HCT116 (cell line): ENCODE measurements around the gene WDR31. TPM values are rescaled to one million over a fixed set of nuclear protein-coding genes. Genes with fewer than 3 reads are reported as not detected.

Experiments
- ATAC-seq: fragments of 200-7000 bp; cut with Tn5 transposase; 2 replicates; pipeline ENCODE4 v1.9.1; 2020; ENCODE audit warnings: mild to moderate bottlenecking, moderate library complexity
- BruUV-seq: library from RNA; stranded (reverse); fragments of 400-500 nt; replicated peaks from 2 replicates; lab custom pipeline; 2021; lab: Mats Ljungman, UMichigan
- CTCF ChIA-PET: fragments of 300-600 bp; sonication (Branson Sonifier 250); formaldehyde crosslinking; loops from one replicate; lab custom pipeline; 2021; ENCODE audit warnings: antibody characterized with exemption; lab: Charles Lee
- POLR2A ChIA-PET: fragments of 300-600, 350-600 bp; sonication (Branson Sonifier 250); formaldehyde crosslinking; loops from one replicate; lab custom pipeline; 2021; ENCODE audit warnings: antibody characterized with exemption; lab: Charles Lee
- RAD21 ChIA-PET, 2 experiments: fragments of 300-600 bp; sonication (Branson Sonifier 250); formaldehyde crosslinking; loops; one replicate each; lab custom pipeline; 2023; ENCODE audit warnings: low total read pairs in 2 of 2; ENCODE audit not compliant: uncharacterized antibody in 2 of 2, unreplicated experiment in 2 of 2, low non-redundant PET in 1 of 2; lab: Charles Lee
- DNase-seq: peaks from one replicate; pipeline ENCODE4 v3.0.0-alpha.2; 2010; ENCODE audit warnings: low read depth, low spot score
- H2AFZ ChIP-seq: fragments of 200-600 bp; shearing (Covaris generic), sonication (generic); 2 replicates; pipeline ENCODE4 v1.6.1; 2017; ENCODE audit warnings: low read depth, mixed run types, mixed read lengths, antibody characterized with exemption, low read length; ENCODE audit not compliant: poor library complexity, severe bottlenecking
- H3K27ac ChIP-seq: 2 replicates; pipeline ENCODE4 v1.5.1; 2012; ENCODE audit warnings: low read depth, low read length
- H3K27me3 ChIP-seq: fragments of 200-600 bp; sonication (generic); 2 replicates; pipeline ENCODE4 v1.6.1; 2016; ENCODE audit warnings: mixed run types, low read length, mixed read lengths; ENCODE audit not compliant: insufficient read depth
- H3K36me3 ChIP-seq, 2 experiments: fragments of 200-500 bp in 1 of 2; fragments of 200-600 bp in 1 of 2; sonication (Bioruptor generic) in 1 of 2; sonication (generic) in 1 of 2; 2 replicates each; pipeline versions ENCODE4 v1.5.1 to v1.6.1; 2014 to 2016; ENCODE audit warnings: low read length in 2 of 2, inconsistent platforms in 1 of 2, mixed read lengths in 1 of 2, mixed run types in 1 of 2; ENCODE audit not compliant: insufficient read depth in 2 of 2, control insufficient read depth in 1 of 2
- H3K4me1 ChIP-seq, 2 experiments: fragments of 200-600 bp in 1 of 2; sonication (generic) in 1 of 2; 2 replicates each; pipeline versions ENCODE4 v1.5.1 to v1.6.1; 2012 to 2017; ENCODE audit warnings: low read length in 2 of 2, inconsistent platforms in 1 of 2, mild to moderate bottlenecking in 1 of 2, mixed read lengths in 1 of 2, mixed run types in 1 of 2, moderate library complexity in 1 of 2; ENCODE audit not compliant: insufficient read depth in 2 of 2, control insufficient read depth in 1 of 2
- H3K4me2 ChIP-seq: fragments of 200-600 bp; sonication (generic); 2 replicates; pipeline ENCODE4 v1.6.1; 2017; ENCODE audit warnings: mixed run types, low read length, mixed read lengths
- H3K4me3 ChIP-seq, 2 experiments: fragments of 200-600 bp in 1 of 2; sonication (generic) in 1 of 2; replicated peaks in 1 of 2; 2 replicates each; pipeline ENCODE4 v1.5.1; 2011 to 2016; ENCODE audit warnings: low read length in 2 of 2, control low read depth in 1 of 2, low read depth in 1 of 2, mild to moderate bottlenecking in 1 of 2, mixed read lengths in 1 of 2, mixed run types in 1 of 2
- H3K79me2 ChIP-seq: fragments of 200-600 bp; sonication (generic); 2 replicates; pipeline ENCODE4 v1.6.1; 2017; ENCODE audit warnings: mild to moderate bottlenecking, mixed run types, low read length, moderate library complexity, mixed read lengths; ENCODE audit not compliant: insufficient read depth
- H3K9ac ChIP-seq: fragments of 200-600 bp; sonication (generic); 2 replicates; pipeline ENCODE4 v1.6.1; 2016; ENCODE audit warnings: low read length, mixed read lengths
- H3K9me2 ChIP-seq: fragments of 200-600 bp; sonication (generic), shearing (Covaris generic); 2 replicates; pipeline ENCODE4 v1.6.1; 2017; ENCODE audit warnings: mixed run types, mild to moderate bottlenecking, moderate library complexity; ENCODE audit not compliant: insufficient read depth
- H3K9me3 ChIP-seq, 2 experiments: fragments of 200-500 bp in 1 of 2; fragments of 200-600 bp in 1 of 2; sonication (Bioruptor generic) in 1 of 2; sonication (generic) in 1 of 2; 2 replicates each; pipeline ENCODE4 v1.6.1; 2014 to 2017; ENCODE audit warnings: low read length in 2 of 2, mixed read lengths in 2 of 2, inconsistent platforms in 1 of 2, low read depth in 1 of 2, mild to moderate bottlenecking in 1 of 2, mixed run types in 1 of 2, moderate library complexity in 1 of 2; ENCODE audit not compliant: control insufficient read depth in 1 of 2, insufficient read depth in 1 of 2
- H4K20me1 ChIP-seq: fragments of 200-600 bp; sonication (generic), shearing (Covaris generic); 2 replicates; pipeline ENCODE4 v1.6.1; 2017; ENCODE audit warnings: mixed run types, mild to moderate bottlenecking, moderate library complexity; ENCODE audit not compliant: insufficient read depth
- CEBPB ChIP-seq: IDR thresholded peaks from 2 replicates; pipeline ENCODE4 v1.6.1; 2012; ENCODE audit warnings: low read depth
- EGR1 ChIP-seq: IDR thresholded peaks from 2 replicates; pipeline ENCODE4 v1.6.1; 2012; ENCODE audit warnings: low read depth
- ELF1 ChIP-seq: IDR thresholded peaks from 2 replicates; pipeline ENCODE4 v1.6.1; 2012; ENCODE audit warnings: low read depth, borderline replicate concordance
- EZH2 ChIP-seq: fragments of 200-600 bp; sonication (generic); IDR thresholded peaks from 2 replicates; pipeline ENCODE4 v1.6.1; 2017; ENCODE audit warnings: antibody characterized with exemption, mixed run types
- EZH2phosphoT487 ChIP-seq: fragments of 200-600 bp; IDR thresholded peaks from 2 replicates; pipeline ENCODE4 v1.6.1; 2018; ENCODE audit warnings: antibody characterized with exemption, borderline replicate concordance
- JUND ChIP-seq: IDR thresholded peaks from 2 replicates; pipeline ENCODE4 v1.6.1; 2012
- POLR2A ChIP-seq: IDR thresholded peaks from 2 replicates; pipeline ENCODE4 v1.7.0; 2011; ENCODE audit warnings: borderline replicate concordance; ENCODE audit not compliant: insufficient read depth, insufficient read length; ENCODE audit errors: extremely low read depth
- POLR2AphosphoS5 ChIP-seq: IDR thresholded peaks from 2 replicates; pipeline ENCODE4 v1.6.1; 2011; ENCODE audit warnings: mild to moderate bottlenecking, low read depth, low read length, moderate library complexity
- RAD21 ChIP-seq: IDR thresholded peaks from 2 replicates; pipeline ENCODE4 v1.6.1; 2012; ENCODE audit warnings: low read depth, mild to moderate bottlenecking
- SIN3A ChIP-seq: IDR thresholded peaks from 2 replicates; pipeline ENCODE4 v1.6.1; 2012; ENCODE audit warnings: low read depth
- SP1 ChIP-seq: IDR thresholded peaks from 2 replicates; pipeline ENCODE4 v1.6.1; 2012; ENCODE audit warnings: low read depth
- TCF7L2 ChIP-seq: IDR thresholded peaks from 2 replicates; pipeline ENCODE4 v1.7.0; 2011; ENCODE audit warnings: borderline replicate concordance, inconsistent platforms; ENCODE audit not compliant: insufficient read depth, insufficient read length; ENCODE audit errors: extremely low read depth
- YY1 ChIP-seq: IDR thresholded peaks from 2 replicates; pipeline ENCODE4 v1.6.1; 2011; ENCODE audit warnings: low read length, low read depth, moderate library complexity, mild to moderate bottlenecking; ENCODE audit not compliant: insufficient replicate concordance; ENCODE audit errors: extremely low read depth
- ZFX ChIP-seq: fragments of 450-650 bp; IDR thresholded peaks from 2 replicates; pipeline ENCODE4 v1.6.1; 2017
- ZNF274 ChIP-seq: fragments of 200-500 bp; sonication (Bioruptor generic); IDR thresholded peaks from 2 replicates; pipeline ENCODE4 v1.6.1; 2014; ENCODE audit warnings: mild to moderate bottlenecking, low read depth, low read length, inconsistent platforms
- intact Hi-C: fragments of 100-400 bp; cut with micrococcal nuclease; formaldehyde crosslinking; loops from 2 replicates; pipeline ENCODE4 v1.10.0; 2022
- total RNA-seq: library from RNA; stranded (reverse); gene quantifications from one replicate; pipeline ENCODE4 v1.2.1, GENCODE V29; 2021; ENCODE audit not compliant: unreplicated experiment
- TF ChIP-seq, protein P1 (sequence below): IDR thresholded peaks from 2 replicates; pipeline ENCODE4 v1.6.1; 2012
- TF ChIP-seq, protein P2 (sequence below): IDR thresholded peaks from 2 replicates; pipeline ENCODE4 v1.6.1; 2012; ENCODE audit warnings: low read depth
- TF ChIP-seq, protein P3 (sequence below), 3 experiments: fragments of 200-600 bp in 1 of 3; sonication (generic) in 1 of 3; IDR thresholded peaks in 2 of 3; conservative IDR thresholded peaks in 1 of 3; 2 replicates each; pipeline ENCODE4 v1.5.1; 2012 to 2017; ENCODE audit warnings: low read depth in 2 of 3, low read length in 2 of 3, antibody characterized with exemption in 1 of 3, borderline replicate concordance in 1 of 3, control low read depth in 1 of 3, mild to moderate bottlenecking in 1 of 3, mixed read lengths in 1 of 3, mixed run types in 1 of 3, moderate library complexity in 1 of 3; ENCODE audit not compliant: insufficient read depth in 1 of 3
- TF ChIP-seq, protein P4 (sequence below): IDR thresholded peaks from 2 replicates; pipeline ENCODE4 v1.6.1; 2012

The WDR31 gene
- total RNA-seq, 1 experiment from 2014 or later, result 5.9 TPM

DNA sequence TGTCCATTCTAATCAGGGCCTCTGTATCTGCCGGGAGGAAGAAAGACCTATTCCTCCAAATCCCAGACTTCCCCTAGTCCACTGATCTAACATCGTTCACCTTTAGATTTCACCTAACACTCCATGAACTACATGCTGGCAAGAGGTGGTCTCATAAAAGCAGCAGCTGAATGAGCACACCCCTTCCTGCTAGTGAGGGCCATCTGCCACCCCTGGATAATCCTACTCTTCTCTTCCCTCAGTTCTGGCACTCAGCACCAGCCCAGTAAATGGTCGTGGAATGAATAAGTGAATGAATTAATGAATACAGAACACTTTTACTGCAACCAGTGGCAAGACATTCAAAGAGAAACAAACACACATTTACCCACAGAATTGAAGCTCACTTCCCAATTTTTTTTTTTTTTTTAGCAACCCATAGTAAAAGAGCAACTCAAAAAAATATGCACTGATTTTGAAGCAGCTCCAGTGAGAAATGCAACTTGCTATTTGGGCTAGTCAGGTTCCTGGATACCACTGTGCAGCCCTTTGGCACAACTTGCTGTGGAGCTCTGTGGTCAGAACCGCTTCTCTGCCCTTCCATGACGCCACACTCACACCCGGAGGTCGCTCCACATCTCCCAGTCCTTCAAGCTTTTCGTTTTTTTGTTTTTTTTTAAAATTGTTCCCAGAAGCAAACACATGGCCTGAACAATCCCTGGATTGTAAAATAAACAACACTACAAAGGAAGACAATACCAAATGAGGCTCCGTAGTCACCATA, 43.1 kb downstream of the WDR31 start:
- no peaks in the 10 kb centered on the region for H3K79me2 ChIP-seq
- DNase-seq (no peak), ATAC-seq (no peak)
- no TSS peak for BruUV-seq
- H3K9ac ChIP-seq, result no peak overlapping the region
- TF ChIP-seq ELF1 (no peak), POLR2AphosphoS5 (no peak), TCF7L2 (no peak), POLR2A (no peak), EZH2 (no peak), JUND (no peak), YY1 (no peak), SIN3A (no peak), EZH2phosphoT487 (no peak), SP1 (no peak), EGR1 (no peak), RAD21 (no peak), ZFX (no peak), ZNF274 (no peak), CEBPB (no peak)
- TF ChIP-seq, protein P1, sequence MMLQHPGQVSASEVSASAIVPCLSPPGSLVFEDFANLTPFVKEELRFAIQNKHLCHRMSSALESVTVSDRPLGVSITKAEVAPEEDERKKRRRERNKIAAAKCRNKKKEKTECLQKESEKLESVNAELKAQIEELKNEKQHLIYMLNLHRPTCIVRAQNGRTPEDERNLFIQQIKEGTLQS, result no peak
- TF ChIP-seq, protein P2, sequence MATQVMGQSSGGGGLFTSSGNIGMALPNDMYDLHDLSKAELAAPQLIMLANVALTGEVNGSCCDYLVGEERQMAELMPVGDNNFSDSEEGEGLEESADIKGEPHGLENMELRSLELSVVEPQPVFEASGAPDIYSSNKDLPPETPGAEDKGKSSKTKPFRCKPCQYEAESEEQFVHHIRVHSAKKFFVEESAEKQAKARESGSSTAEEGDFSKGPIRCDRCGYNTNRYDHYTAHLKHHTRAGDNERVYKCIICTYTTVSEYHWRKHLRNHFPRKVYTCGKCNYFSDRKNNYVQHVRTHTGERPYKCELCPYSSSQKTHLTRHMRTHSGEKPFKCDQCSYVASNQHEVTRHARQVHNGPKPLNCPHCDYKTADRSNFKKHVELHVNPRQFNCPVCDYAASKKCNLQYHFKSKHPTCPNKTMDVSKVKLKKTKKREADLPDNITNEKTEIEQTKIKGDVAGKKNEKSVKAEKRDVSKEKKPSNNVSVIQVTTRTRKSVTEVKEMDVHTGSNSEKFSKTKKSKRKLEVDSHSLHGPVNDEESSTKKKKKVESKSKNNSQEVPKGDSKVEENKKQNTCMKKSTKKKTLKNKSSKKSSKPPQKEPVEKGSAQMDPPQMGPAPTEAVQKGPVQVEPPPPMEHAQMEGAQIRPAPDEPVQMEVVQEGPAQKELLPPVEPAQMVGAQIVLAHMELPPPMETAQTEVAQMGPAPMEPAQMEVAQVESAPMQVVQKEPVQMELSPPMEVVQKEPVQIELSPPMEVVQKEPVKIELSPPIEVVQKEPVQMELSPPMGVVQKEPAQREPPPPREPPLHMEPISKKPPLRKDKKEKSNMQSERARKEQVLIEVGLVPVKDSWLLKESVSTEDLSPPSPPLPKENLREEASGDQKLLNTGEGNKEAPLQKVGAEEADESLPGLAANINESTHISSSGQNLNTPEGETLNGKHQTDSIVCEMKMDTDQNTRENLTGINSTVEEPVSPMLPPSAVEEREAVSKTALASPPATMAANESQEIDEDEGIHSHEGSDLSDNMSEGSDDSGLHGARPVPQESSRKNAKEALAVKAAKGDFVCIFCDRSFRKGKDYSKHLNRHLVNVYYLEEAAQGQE, result no peak
- TF ChIP-seq, protein P3, sequence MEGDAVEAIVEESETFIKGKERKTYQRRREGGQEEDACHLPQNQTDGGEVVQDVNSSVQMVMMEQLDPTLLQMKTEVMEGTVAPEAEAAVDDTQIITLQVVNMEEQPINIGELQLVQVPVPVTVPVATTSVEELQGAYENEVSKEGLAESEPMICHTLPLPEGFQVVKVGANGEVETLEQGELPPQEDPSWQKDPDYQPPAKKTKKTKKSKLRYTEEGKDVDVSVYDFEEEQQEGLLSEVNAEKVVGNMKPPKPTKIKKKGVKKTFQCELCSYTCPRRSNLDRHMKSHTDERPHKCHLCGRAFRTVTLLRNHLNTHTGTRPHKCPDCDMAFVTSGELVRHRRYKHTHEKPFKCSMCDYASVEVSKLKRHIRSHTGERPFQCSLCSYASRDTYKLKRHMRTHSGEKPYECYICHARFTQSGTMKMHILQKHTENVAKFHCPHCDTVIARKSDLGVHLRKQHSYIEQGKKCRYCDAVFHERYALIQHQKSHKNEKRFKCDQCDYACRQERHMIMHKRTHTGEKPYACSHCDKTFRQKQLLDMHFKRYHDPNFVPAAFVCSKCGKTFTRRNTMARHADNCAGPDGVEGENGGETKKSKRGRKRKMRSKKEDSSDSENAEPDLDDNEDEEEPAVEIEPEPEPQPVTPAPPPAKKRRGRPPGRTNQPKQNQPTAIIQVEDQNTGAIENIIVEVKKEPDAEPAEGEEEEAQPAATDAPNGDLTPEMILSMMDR (IDR thresholded peaks at IDR 0.05 in 2 of 3, conservative IDR thresholded peaks at IDR 0.05 in 1 of 3; ENCODE audit: borderline replicate concordance in 1 of 3, insufficient read depth in 1 of 3, low read depth in 2 of 3, low read length in 2 of 3), result no peak
- TF ChIP-seq, protein P4, sequence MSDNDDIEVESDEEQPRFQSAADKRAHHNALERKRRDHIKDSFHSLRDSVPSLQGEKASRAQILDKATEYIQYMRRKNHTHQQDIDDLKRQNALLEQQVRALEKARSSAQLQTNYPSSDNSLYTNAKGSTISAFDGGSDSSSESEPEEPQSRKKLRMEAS, result no peak
- peaks cover 13 to 21% of the 10 kb centered on the region in 2 experiments; a peak in 3 of 4 replicates for H3K36me3 ChIP-seq
- no peaks in the 10 kb centered on the region for H3K9me2 ChIP-seq
- H3K9me3 ChIP-seq, result no peaks in the 10 kb centered on the region
- H4K20me1 ChIP-seq, result no peaks in the 10 kb centered on the region
- POLR2A ChIA-PET, result no interaction called here
- no peak overlapping the region for H2AFZ ChIP-seq
- no peak overlapping the region for H3K4me3 ChIP-seq
- H3K27ac ChIP-seq, result no peak overlapping the region
- CTCF ChIA-PET, result no interaction called here
- no peak overlapping the region for H3K4me2 ChIP-seq
- H3K4me1 ChIP-seq, result no peaks in the 10 kb centered on the region
- intact Hi-C loops, result no loop called here
- RAD21 ChIA-PET, result no interaction called here
- 0 out of 2 replicates have a peak, but pooled peaks cover 6% of the 10 kb centered on the region for H3K27me3 ChIP-seq
